ENCODE results near the gene SMIM21.

Gene SMIM21

DNA sequence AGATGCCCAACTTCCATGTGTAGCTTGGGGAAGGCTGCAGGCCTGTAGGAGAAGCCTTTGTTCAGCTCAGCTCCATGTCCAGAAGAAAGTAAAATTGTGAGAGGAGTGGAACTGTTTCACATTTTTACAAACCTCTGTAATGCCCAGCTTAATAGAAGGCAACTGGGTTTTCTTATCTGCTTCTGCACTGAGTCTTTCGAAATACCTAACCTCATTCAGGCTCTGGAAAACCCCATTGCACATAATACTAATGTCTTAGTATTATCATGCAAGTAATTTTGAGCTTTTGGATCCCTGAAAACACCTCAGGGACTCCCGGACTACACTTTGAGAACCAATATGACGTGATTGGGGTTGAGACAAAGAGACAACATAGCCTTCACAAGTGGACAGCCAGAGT lies 5.8 kb downstream of the SMIM21 start:
- DNase-seq: no peak

DNA sequence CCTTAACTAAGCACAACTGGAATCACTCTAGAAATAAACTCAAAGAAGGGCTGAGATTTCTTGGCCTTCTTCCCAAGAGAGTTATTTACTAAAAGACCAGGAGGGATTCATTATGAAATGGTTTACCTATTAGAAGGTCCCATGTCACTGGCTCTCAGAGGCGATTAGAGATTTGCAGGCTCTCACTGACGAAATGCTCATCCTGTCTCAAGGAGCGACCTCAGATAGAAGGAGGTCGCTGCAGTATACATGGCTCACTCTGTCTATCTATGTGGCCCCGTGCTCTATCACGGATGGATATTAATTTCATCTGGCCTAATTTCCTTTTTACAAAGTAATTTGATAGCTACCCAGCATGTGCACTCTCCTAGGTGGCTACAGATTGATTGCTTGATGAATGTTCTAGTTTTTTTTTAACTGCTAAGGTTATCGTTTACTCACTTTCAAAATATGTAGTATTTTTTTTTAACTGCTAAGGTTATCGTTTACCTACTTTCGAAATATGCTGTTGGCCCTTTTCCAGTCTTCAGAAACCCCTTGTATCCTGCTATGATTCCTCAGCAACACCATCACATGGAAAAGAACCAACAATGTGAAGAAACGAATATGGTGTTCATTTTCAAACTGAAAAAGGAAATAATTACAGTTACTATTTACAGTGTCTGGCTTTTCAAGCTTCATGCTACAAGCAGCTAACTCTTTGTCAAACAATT lies 9.1 kb downstream of the SMIM21 start:
- no peak for DNase-seq

DNA sequence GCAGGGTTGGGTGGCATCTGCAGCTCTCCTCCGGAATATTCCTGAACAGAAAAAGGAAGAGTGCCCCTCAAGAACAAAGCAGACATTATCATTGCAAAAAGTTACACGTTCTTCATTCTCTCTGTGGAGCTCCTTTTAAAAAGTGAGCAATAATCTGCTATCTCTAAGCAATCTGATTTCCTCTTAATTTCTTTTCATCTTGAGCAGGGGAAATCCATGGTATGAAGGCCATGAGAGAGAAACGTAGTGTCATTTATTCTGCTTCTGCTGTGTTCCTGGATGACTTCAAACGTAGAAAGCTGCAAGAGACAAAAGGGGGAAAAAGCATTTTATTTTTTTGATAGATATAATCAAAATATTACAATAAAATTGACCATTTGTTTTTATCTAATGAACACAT lies 16.9 kb downstream of the SMIM21 start:
- no peak for DNase-seq

DNA sequence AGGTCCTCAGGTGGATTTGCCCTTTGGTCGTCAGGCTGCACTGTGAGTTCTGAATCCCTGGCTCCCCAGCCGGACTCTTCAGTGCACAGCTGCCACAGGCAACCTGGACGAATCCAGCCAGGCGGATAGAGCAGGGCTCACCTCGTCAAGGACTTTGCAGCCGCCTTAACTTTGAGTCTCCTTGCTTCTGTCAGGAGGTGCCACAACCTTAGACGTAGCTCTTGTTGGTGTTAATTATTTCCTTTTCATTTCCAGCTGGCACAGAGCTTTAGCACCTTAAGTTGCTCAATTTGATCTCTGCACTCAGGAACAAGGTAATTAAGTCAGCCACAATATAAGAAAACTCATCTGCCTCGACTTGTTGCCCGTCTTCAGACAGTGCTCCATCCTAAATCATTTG lies 17.7 kb downstream of the SMIM21 start:
- DNase-seq: no peak

DNA sequence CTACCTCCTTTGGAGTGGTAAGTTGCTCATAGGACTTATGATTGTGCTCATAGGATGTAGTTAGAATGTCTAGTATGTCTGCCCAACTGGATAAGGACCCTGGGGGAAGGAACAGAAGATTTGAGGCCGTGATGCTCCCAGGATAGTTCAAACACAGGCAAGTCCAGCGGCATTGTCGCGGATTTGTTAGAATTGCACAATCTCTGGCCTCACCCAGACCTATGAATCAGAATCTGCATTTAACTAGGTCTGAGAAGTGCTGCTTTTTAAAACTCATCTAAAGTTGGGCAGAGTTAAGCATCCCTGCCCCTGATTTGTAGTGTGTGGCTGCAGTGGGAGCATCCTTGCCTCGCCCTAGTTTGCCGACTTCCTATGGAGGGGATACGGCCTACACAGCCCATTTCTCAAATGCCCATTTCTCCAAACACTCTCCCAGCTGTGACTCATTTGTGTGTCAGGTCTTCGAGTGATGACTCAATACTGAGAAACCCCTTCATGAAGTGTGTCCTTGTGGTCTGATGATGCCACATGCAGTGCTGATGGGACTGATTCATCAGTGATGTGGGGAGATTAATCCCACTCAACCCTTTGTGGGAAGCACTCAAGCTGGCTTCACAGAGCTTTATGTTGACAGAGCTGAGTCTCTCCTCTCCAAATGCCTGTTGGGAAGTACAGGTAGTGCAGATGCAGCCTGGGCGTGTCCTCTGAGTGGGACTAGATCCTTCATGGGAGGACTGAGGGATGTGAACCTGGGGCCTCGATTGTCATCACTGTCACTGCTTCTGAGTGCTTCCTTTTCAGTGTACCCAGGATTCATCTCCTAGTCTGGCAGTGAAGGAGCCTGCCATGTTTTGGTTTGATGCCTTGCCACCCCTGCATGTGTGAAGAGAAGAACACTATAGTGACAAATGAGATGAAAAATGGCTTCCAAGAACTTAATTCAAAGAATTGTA lies 18.7 kb downstream of the SMIM21 start:
- no peak for DNase-seq

DNA sequence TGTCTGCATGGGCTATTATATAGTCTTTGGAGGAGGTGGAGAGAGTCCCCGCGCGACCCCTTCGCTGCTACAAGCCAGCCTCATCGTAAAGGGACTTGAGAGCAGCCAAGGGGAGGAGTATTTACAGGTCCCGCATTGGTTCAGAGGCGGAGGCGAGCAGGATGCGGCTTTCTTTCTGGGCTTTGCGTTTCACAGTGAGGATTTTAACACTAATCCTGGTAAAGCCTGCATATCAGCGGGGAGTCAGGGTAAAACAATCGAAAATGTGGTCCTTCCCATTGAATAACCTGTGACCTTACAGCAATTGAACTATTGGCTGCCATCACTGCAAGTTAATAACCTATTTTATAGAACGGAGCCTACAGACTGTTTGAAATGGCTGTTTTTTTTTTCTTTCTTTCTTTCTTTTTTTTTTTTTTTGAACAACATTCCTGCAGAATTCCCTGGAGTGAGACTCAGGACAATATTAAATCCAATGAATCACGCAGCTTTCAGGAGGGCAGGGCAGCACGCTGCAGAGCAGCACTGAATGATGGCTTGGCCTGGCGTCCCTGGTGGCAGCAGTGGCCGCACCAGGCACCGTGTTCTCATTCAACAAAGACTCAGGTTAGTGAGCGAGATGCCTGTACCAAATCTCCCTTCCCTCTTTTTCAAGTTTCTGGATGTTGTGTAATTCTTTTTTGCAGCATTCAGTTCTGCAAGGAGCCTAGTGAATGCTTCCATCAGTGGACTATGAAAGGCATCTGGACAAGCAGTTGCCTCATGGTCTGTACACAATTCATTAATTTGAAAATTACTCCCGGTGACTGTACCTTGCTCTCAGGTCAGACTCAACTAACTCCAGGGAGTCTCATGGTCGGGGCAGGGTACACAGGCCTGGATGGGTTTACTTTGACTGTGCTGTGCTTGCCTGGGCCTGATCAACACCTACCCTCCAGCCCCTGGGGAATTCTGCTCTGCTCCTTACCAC lies 19.8 kb downstream of the SMIM21 start:
- DNase-seq: peak; percentile 38

DNA sequence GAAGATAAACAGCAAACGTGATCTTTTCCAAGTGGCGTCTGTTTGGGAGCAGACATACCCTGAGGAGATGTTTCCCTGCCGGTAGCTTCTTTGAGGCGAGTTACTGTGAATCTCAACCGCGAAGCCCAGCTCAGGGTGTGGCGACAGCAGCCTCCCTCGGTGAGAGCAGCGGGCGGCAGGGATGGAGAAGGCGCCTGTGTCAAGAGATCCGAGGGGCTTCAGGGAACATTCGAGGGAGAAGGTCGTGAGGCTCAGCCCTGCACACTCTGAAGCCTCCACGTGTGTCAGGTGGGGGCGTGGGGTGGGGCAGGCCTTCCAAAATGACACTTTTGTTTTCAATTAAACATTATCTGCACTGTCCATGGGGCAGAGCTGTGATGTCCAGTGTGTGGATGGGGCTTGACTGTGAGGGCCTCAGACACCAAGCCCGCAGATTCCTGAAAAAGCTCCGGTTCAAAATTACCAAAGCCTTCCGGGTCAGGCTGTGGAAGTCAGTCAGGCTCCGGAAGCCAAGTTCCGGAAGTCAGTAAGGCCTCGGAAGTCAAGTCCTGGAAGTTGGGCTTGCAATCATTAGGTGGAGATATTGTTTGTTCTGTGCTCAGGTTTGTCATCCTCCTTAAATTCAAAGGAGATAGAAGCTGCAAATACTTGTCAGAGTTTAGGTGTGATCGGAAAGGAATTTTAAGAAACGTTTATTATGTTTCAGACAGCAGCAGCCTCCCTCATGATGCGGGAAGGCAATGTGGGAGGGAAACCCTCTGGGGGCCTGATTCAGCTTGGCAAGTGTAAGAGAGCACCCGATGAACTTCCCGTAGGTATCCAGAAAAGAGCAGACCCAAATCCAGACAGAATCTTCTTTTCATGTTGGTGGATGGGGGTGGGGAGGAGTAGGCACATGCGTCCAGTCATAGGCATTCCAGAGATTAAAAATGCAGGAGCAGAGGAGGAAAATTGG lies 20.7 kb downstream of the SMIM21 start:
- DNase-seq: no peak

DNA sequence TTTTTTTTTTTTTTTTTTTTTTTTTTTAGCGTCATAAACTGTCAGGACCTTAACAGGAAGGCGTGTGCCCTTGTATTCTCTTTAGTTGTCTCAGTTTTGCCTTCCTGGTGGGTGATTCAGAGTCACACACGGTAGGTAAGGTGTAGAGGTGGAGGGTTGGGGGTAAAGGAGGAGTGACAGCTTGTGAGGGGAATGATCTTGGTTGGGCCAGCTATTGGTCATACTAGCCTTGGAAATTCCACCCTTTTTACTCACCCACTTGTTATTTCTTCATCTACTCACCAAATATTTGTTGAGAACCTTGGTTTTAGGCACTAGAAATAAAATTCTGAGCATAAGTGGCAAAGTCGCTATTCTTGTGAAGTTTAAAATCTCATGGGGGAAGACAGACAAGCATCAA lies 22.2 kb downstream of the SMIM21 start:
- DNase-seq: no peak

- DNase-seq: peak; percentile 41
These were observed 27.1 kb downstream of the SMIM21 start for GRCh38 chr18:75400366-75400765.

GRCh38 chr18:75395137-75395536 lies 32.4 kb downstream of the SMIM21 start:
- DNase-seq: no peak

DNA sequence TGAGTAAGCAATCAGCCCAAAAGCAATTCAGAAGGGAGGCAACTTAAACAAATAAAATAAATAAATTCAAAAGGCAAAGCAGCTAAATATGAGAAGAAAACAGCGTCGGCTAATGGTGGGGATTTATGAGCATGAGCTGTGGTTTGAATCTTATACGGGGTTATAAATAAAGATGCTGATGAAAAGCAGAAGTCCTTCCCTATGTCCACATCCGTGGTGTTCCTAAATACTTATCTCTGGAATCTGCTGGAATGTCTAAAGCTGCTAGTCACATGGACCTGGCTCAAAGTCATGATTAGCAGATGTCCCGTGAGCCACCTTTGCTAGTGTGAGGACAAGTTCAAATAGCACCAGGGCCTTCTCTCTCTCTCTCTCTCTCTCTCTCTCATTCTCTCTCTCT lies 33.8 kb downstream of the SMIM21 start:
- no peak for DNase-seq

DNA sequence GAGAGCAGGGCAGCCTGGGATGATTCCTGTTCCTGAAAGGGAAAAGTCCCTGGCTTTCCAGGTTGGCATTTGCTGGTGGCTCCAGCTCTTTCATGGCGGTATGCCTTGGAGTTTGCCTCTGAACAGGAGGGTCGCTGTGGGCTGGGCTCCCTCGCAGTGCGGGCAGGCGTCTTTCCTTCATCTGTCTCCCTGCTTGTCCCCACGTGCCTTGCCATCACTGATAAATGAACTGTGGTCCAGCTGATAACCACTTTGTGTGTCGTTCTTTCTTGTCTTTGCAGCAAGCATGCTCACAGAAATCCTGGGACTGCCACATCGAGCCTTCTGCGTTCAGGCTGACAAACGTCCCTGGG lies 35.3 kb downstream of the SMIM21 start:
- DNase-seq: no peak

GRCh38 chr18:75391279-75392225 lies 36.0 kb downstream of the SMIM21 start:
- peak; percentile 51 for DNase-seq

DNA sequence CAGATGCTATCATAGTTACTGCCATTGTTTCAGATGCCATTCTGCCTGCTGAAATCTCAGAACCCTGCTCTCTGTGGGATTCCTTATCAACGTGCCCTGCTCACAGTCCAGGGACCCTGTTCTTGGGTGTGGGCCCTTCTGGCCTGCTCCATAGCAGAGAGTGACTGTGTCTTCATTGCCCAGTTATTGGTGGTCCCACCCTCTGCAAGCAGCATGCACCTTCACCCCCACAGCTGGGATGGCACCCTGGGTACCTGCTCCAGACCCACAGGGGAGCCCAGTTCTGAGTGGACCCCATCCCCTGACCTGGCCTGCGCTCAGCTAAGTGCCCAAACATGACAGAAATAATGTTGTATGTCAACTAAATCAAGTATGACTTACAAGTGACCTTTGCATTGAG lies 36.6 kb downstream of the SMIM21 start:
- no peak for DNase-seq

DNA sequence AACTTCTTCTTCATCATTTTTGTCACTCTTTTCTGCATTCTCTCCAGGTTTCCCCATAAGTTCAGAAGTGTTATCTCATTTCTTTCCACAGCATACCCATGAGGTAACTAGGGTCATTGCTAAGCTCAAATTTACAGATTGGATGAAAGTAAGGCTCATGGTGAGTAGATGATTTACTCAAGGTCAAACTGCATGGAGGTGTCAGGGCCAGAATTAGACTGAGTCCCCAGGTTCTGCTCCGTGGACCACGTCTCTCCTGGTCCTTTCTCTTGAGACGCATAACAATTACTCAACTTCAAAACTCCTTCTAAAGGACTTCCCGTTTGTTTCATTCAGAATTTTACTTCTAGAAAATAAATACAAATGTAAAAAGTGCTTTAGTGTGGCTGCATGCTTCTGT lies 43.4 kb downstream of the SMIM21 start:
- DNase-seq: no peak

- DNase-seq: no peak
These were observed 48.9 kb downstream of the SMIM21 start for GRCh38 chr18:75378376-75379315.

DNA sequence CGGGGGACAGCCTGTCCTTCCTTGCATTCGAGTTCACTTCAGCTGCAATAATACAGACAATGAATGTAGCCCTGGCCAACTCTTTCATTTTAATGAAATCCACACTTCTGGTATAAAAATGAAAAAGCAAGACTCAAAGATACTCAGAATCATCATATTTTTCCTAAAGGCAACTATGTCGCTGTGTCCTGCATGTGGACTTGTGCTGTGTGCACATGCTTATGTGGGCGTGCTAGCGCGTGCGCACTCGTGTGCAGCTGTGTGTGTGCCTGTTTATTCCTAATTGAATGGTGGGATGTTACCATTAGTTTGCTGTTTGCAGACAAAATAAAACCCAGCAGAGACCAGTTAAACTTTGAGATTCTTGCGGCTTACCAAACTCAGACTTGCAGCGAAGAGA lies 49.6 kb downstream of the SMIM21 start:
- no peak for DNase-seq

- no peak for DNase-seq
These were observed 50.2 kb downstream of the SMIM21 start for GRCh38 chr18:75377258-75377657.

- DNase-seq: no peak
These were observed 51.5 kb downstream of the SMIM21 start for GRCh38 chr18:75376004-75376403.

DNA sequence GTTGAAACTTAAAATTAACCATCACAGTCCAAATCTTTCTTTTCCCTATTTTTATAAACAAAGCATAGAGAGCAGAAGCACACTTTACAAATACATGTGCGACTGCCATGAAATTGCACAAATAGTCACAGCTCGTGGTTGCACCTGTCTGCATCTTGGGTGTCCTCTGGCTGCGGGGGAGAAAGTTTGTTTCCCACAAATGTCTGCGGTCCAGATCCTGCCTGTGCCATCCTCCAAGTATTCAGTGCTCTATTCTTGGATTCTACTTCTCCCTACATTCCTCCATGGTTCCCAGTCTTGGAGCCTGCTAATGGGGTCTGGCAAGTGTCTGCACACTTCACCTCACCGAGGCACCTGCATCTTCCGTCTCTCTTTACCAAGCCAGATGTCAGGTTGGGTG lies 52.2 kb downstream of the SMIM21 start:
- no peak for DNase-seq
